HUES48 (cell line): ENCODE data around the gene PANX2.

Source experiments
- H3K27ac ChIP-seq: one replicate; pipeline ENCODE4 v1.7.0; 2013; ENCODE audit warnings: low read depth, low read length, inconsistent platforms
- H3K27me3 ChIP-seq: 2 replicates; pipeline ENCODE4 v1.6.1; 2013; ENCODE audit warnings: mild to moderate bottlenecking, low read length; ENCODE audit not compliant: control insufficient read depth, insufficient read depth
- H3K36me3 ChIP-seq: 2 replicates; pipeline ENCODE4 v1.6.1; 2013; ENCODE audit warnings: low read length; ENCODE audit not compliant: control insufficient read depth, insufficient read depth
- H3K4me1 ChIP-seq: 2 replicates; pipeline ENCODE4 v1.6.1; 2013; ENCODE audit warnings: mild to moderate bottlenecking, low read length; ENCODE audit not compliant: control insufficient read depth, insufficient read depth
- H3K4me3 ChIP-seq: 2 replicates; pipeline ENCODE4 v1.5.1; 2013; ENCODE audit warnings: mild to moderate bottlenecking, low read depth, low read length
- H3K9ac ChIP-seq: 2 replicates; pipeline ENCODE4 v1.6.1; 2013; ENCODE audit warnings: mild to moderate bottlenecking, low read depth, low read length, moderate library complexity
- H3K9me3 ChIP-seq: 2 replicates; pipeline ENCODE4 v1.6.1; 2013; ENCODE audit warnings: low read length; ENCODE audit not compliant: control insufficient read depth, insufficient read depth

The PANX2 gene

DNA sequence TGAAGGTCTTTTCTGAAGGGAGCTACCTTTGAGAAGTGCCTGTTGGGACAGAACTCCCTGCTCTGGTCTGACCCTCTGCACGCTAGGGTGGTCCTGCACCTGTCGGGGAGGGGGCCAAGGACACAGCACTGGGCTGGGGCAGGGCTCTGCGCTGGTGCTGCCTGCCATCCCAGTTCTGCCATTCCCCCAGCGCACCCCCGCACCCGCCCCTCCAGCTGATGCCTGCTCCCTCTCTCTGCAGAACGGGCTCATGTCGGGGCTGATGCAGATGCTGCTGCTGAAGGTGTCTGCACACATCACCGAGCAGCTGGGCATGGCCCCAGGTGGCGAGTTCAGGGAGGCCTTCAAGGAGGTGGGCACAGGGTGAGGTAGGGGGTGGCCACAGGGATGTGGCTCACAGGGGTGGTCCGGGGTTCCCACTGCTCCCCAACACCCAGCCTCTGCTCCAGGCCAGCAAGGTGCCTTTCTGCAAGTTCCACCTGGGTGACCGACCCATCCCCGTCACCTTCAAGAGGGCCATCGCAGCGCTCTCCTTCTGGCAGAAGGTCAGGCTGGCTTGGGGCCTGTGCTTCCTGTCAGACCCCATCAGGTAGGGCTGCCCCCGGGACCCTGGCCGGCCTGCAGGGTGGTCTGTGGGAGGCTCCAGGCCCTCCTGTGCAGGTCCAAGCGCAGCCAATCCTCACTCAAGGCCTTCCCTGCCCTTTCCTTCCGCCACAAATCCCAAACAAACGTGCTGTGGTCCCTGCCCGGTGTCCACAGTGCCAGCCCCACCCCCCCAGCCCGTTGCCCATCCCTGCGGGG is 26.7 kb downstream of the PANX2 start:
- Histone ChIP-seq H3K4me1 (0 out of 2 replicates have a peak, but pooled peaks cover 6% of the 10 kb centered on the region), H3K9me3 (no peaks in the 10 kb centered on the region), H3K27me3 (no peaks in the 10 kb centered on the region), H3K27ac (no peak overlapping the region), H3K4me3 (no peak overlapping the region), H3K36me3 (peaks cover 45% of the 10 kb centered on the region), H3K9ac (no peak overlapping the region)

DNA sequence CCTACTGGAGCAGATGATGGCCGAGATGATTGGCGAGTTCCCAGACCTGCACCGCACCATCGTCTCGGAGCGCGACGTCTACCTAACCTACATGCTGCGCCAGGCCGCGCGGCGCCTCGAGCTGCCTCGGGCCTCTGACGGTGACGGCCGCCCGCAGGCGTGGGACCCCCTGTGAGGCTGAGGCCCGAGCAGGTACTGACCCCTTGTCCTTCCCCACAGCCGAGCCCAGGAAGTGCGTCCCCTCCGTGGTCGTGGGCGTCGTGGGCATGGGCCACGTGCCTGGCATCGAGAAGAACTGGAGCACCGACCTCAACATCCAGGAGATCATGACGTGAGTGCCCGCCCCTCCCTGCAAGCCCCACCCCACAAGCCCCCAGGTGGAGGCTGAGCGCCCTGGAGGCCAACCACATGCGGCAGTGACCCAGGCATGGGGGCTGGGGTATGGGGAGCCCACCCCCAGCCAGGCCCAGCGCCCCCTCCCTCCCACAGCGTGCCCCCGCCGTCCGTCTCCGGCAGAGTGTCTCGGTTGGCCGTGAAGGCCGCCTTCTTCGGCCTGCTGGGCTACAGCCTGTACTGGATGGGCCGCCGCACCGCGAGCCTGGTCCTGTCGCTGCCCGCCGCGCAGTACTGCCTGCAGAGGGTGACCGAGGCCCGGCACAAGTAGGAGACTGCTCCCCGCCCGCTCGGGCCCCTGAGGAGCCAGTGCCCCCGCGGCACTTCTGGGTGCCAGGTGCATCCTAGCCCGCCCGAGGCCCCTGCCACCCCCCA is 27.5 kb downstream of the PANX2 start:
- Histone ChIP-seq H3K27ac (no peak overlapping the region), H3K36me3 (peaks cover 48% of the 10 kb centered on the region), H3K4me3 (no peak overlapping the region), H3K9me3 (no peaks in the 10 kb centered on the region), H3K9ac (no peak overlapping the region), H3K4me1 (0 out of 2 replicates have a peak, but pooled peaks cover 6% of the 10 kb centered on the region), H3K27me3 (no peaks in the 10 kb centered on the region)

DNA sequence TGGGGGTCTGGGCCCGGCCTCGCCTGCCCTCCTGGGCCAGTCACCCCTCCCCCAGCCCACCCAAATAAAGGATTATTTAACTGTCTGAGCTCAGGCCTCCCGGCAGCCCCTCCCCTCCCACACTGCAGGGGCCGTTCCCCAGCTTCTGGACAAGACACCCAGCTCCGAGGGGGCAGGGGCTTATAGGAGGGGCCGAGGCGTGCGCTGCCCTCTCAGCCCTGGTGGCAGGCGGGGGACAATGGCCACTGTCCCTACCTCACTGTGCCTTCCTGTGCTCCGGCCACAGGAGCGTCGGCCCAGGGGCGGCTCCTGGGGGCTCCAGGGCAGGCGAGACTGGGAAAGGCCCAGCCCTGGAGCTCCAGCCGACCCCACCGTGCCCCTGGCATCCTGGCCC is 28.1 kb downstream of the PANX2 start:
- H3K27ac ChIP-seq, result no peak overlapping the region
- no peaks in the 10 kb centered on the region for H3K9me3 ChIP-seq
- no peaks in the 10 kb centered on the region for H3K27me3 ChIP-seq
- no peak overlapping the region for H3K9ac ChIP-seq
- peaks cover 49% of the 10 kb centered on the region for H3K36me3 ChIP-seq
- no peak overlapping the region for H3K4me3 ChIP-seq
- 0 out of 2 replicates have a peak, but pooled peaks cover 6% of the 10 kb centered on the region for H3K4me1 ChIP-seq

DNA sequence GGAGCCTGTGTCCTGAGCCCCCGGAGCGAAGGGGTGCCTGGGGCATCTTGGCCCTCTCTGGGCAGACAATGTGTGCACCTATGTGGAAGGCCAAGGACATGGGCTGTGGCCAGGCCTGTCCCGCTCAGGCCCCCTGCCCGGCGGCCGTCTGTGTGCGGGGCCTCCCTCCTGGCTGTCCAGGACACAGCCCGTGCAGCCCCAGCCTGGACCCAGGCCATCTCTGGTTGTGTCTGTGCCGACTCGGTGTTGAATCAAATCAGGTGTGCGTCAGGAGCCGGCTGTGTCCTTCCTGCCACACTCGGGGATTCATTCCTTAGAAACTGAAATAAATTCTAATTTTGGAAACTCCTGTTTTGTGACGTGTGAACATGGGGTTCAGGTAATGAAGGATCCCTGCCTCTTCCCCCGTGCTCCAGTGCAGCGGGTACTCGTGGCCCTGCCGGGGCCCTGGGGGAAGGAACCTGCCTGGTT is 28.8 kb downstream of the PANX2 start:
- Histone ChIP-seq H3K36me3 (peaks cover 42% of the 10 kb centered on the region), H3K27me3 (no peaks in the 10 kb centered on the region), H3K27ac (peak overlapping the region; percentile 20), H3K4me3 (peak overlapping the region; percentile 79; the same call in 1 of the 2 replicates), H3K9ac (no peak overlapping the region), H3K9me3 (no peaks in the 10 kb centered on the region), H3K4me1 (0 out of 2 replicates have a peak, but pooled peaks cover 6% of the 10 kb centered on the region)

DNA sequence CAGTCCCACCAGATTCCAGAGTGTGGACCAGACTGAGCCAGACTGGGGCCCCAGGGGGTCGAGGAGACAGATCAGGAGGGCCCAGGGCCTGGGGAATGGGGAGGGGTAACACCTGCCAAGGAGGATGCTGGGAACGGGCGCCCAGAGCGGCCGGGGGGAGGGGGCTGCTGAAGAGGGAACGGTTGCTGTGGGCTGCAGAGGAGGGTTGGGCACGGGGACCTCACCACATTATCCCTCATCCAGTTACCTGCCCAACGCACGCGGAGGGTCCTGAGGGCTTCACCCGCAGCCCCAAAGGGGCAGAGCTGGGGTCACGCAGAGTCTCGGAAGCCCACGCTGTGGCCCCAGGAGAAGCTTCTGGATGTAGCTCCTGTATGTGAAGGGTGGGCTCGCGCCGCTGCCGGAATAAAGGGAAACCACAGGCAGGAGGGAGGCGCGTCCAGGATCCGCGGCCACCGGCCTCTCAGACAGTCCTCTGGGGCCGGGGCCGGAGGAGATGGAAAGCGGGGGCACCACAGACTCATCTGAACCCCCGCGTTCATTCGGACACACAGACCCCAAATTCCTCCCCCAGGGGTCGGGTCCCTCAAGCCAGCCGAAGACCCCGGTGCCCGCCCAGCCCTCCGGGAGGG is 29.4 kb downstream of the PANX2 start:
- Histone ChIP-seq H3K9ac (peak overlapping the region; percentile 23; the same call in 1 of the 2 replicates), H3K27ac (peak overlapping the region; percentile 28), H3K9me3 (no peaks in the 10 kb centered on the region), H3K27me3 (no peaks in the 10 kb centered on the region), H3K36me3 (peaks cover 35% of the 10 kb centered on the region), H3K4me3 (peak overlapping the region; percentile 79), H3K4me1 (0 out of 2 replicates have a peak, but pooled peaks cover 6% of the 10 kb centered on the region)

DNA sequence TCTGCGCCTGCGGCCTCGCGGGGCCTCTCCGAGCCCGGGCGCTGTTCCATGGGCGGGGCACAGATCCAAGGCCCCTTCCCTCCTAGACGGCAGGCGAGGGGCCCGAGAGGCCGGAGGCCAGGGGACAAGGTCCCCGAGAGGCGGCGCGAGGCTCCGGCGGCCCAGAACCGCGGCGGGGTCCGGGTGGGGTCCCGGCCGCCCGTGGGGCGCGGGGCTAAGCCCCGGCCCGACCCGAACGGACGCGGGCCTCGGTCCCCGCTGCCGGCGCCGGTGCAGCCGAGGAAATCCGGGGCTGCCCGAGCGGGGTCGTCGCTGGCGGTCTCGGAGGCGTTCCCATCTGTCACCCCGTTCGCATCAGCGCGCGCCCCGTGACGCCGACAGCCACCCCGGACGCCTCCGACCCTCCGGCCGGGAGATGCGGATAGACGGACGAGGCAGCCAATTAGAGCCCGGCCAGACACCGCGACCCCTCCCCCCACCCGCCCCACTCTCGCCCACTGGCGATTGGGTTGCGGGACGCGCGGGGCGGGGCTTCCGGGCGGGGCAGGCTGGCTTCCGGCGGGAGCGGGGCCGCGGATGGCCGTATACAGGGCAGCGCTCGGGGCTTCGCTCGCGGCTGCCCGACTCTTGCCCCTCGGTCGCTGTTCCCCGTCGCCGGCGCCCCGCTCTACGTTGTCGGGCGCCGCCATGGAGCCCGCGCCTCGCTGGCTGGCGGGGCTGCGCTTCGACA is 30.1 kb downstream of the PANX2 start, which contains the start of gene SELENOO:
Gene SELENOO, plus strand, starts transcription at position 551 of the 730 bp plus-strand sequence. Its CDS starts 26 bp downstream, at position 577.
- Histone ChIP-seq H3K4me1 (0 out of 2 replicates have a peak, but pooled peaks cover 6% of the 10 kb centered on the region), H3K36me3 (peaks cover 32% of the 10 kb centered on the region), H3K9ac (peak within 1 kb of the TSS; percentile 24; the same call in 1 of the 2 replicates), H3K27me3 (no peaks in the 10 kb centered on the region), H3K4me3 (peak within 1 kb of the TSS; percentile 79), H3K9me3 (no peaks in the 10 kb centered on the region), H3K27ac (peak within 1 kb of the TSS; percentile 28)

DNA sequence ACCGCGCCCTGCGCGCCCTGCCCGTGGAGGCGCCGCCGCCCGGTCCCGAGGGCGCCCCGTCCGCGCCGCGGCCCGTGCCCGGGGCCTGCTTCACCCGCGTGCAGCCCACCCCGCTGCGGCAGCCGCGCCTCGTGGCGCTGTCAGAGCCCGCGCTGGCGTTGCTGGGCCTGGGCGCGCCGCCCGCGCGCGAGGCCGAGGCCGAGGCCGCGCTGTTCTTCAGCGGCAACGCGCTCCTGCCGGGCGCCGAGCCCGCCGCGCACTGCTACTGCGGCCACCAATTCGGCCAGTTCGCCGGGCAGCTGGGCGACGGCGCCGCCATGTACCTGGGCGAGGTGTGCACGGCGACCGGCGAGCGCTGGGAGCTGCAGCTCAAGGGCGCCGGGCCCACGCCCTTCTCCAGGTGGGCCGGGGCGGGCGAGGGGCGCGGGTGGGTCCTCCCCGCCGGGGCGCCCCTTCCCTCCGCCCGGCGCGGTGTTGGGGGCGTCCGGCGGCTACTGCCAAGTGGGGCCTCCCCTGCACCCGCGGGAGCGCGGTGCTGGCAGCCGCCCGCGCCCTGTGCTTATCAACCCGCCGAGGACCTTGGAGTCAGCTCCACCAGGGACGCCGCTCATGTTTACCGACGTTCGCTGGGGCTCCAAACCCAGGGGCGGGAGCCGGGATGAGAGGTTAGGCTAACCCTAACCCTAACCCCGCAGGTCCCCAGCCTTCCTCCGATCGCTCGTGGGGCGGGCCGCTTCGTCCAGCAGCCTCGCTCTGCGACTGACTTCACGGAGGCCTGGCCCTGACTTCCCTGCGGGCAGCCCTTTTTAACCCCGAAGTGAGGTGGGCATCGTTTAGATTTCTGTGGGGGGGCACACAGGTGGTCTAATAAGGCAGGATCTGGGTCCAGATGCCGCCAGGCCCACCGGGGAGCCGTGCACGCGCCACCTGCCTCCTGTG is 30.9 kb downstream of the PANX2 start:
- peak overlapping the region; percentile 79 for H3K4me3 ChIP-seq
- peak overlapping the region; percentile 24; the same call in 1 of the 2 replicates for H3K9ac ChIP-seq
- H3K9me3 ChIP-seq, result no peaks in the 10 kb centered on the region
- H3K36me3 ChIP-seq, result peaks cover 30% of the 10 kb centered on the region
- no peaks in the 10 kb centered on the region for H3K27me3 ChIP-seq
- 0 out of 2 replicates have a peak, but pooled peaks cover 6% of the 10 kb centered on the region for H3K4me1 ChIP-seq
- no peak overlapping the region for H3K27ac ChIP-seq

DNA sequence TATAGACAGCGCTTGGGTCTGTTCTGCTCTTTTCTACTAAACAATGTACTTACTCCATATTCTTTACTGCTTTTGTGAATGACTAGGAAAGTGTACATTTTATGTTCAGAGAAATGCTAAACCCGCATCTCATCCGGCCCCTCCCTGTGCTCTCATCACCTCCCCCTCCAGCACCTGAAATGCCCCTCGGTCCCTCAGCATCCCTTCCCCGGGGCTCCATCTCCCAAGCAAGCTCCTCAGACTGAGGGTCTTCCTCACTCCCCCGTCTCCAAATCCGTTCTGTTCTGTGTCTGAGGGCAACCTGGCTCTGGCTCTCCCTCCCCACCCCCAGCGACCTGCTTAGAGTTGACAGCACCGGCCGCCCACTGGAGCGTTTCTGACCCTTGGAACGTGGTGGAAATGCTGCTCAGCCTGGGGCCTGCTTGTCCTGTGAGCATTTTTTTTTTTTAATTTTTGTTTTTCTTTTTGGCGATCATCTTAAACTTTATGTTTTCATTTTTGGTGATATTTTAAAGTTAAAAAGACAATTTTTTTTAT is 31.7 kb downstream of the PANX2 start:
- Histone ChIP-seq H3K27ac (no peak overlapping the region), H3K36me3 (peaks cover 26% of the 10 kb centered on the region), H3K4me1 (0 out of 2 replicates have a peak, but pooled peaks cover 6% of the 10 kb centered on the region), H3K9me3 (no peaks in the 10 kb centered on the region), H3K4me3 (peak overlapping the region; percentile 79), H3K9ac (no peak overlapping the region), H3K27me3 (no peaks in the 10 kb centered on the region)

DNA sequence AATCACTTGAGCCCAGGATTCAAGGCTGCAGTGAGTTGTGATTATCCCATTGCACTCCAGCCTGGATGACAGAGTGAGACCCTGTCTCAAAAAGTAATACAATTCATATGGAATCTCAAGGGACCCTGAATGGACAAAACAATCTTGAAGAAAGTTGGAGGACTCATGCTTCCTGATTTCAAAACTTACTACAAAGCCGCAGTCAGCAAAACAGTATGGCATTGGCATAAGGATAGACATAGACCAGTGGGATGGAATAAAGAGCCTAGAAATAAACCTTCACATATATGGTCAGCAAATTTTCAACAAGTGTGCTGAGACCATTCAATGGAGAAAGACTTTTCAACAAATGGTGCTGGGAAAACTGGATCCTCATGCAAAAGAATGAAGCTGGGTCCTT is 32.8 kb downstream of the PANX2 start:
- Histone ChIP-seq H3K27me3 (no peaks in the 10 kb centered on the region), H3K4me1 (0 out of 2 replicates have a peak, but pooled peaks cover 6% of the 10 kb centered on the region), H3K36me3 (peaks cover 24% of the 10 kb centered on the region), H3K4me3 (no peak overlapping the region), H3K9me3 (no peaks in the 10 kb centered on the region), H3K27ac (no peak overlapping the region), H3K9ac (no peak overlapping the region)
